Right lobe of liver (tissue), 6 donors: ENCODE results near the gene BRK1. TPM values are rescaled to one million over a fixed set of nuclear protein-coding genes. Genes with fewer than 3 reads are reported as not detected.

ENCODE experiments used
- ATAC-seq, 4 donors: fragments of 200-7000 bp; cut with Tn5 transposase; one replicate each; pipeline ENCODE4 v1.9.1; 2020; ENCODE audit warnings: mild to moderate bottlenecking in 4 of 4, moderate library complexity in 4 of 4
- DNase-seq, 3 donors: peaks; one replicate each; pipeline ENCODE4 v3.0.0-alpha.2; 2020
- H3K27ac ChIP-seq, 3 donors: fragments of 200-600 bp; one replicate each; pipeline ENCODE4 v1.8.0; 2022
- H3K27me3 ChIP-seq, 2 donors: fragments of 200-600 bp; one replicate each; pipeline ENCODE4 v1.8.0; 2022
- H3K36me3 ChIP-seq, 4 donors: fragments of 200-600 bp; sonication (generic) in 1 of 4; one replicate each; pipeline versions ENCODE4 v1.5.1 to v1.8.0; 2017 to 2022; ENCODE audit warnings: control low read depth in 1 of 4
- H3K4me1 ChIP-seq, 4 donors: fragments of 200-600 bp; sonication (generic) in 1 of 4; one replicate each; pipeline versions ENCODE4 v1.5.1 to v1.8.0; 2017 to 2022; ENCODE audit warnings: control low read depth in 1 of 4
- H3K4me3 ChIP-seq, 3 donors: fragments of 200-600 bp; one replicate each; pipeline ENCODE4 v1.8.0; 2022
- H3K9me3 ChIP-seq, 4 donors: fragments of 200-600 bp; sonication (generic) in 1 of 4; one replicate each; pipeline versions ENCODE4 v1.5.1 to v1.8.0; 2017 to 2022; ENCODE audit warnings: control low read depth in 1 of 4
- CTCF ChIP-seq, 4 donors: fragments of 200-600 bp in 3 of 4; fragments of 450-650 bp in 1 of 4; IDR thresholded peaks; one replicate each; pipeline versions ENCODE4 v1.5.1 to v1.8.0; 2016 to 2022; ENCODE audit warnings: antibody characterized with exemption in 4 of 4, mild to moderate bottlenecking in 2 of 4
- POLR2A ChIP-seq: fragments of 450-650 bp; IDR thresholded peaks from one replicate; pipeline ENCODE4 v1.6.1; 2017; ENCODE audit warnings: antibody characterized with exemption, mild to moderate bottlenecking
- WGBS: methylation state at CpG from one replicate; pipeline ENCODE4 v1.1.6; 2018; ENCODE audit warnings: low coverage, low lambda C conversion rate; ENCODE audit not compliant: insufficient coverage; ENCODE audit errors: missing lambda C conversion rate; 5-methylcytosine and 5-hydroxymethylcytosine counted together
- intact Hi-C, 2 donors: fragments of 100-400 bp; cut with DNase I; formaldehyde crosslinking; loops; one replicate each; pipeline versions ENCODE4 v1.11.2 to v1.14.1; 2022
- total RNA-seq, 6 experiments: library from RNA; depleted of rRNA in 2 of 6; stranded (reverse); fragments of >200 nt in 2 of 6; fragmentation: NEBNext Ultra II Directional in 3 of 6; extraction: Animal tissue kit (Norgen Biotek cat#: 25700) in 3 of 6; gene quantifications; one replicate each; pipeline versions ENCODE4 v1.1.0 to v1.2.4, GENCODE V29; 2016 to 2023
- donor health status: DM: no; HTN: yes; CAD: no.
- donor health status: DM: no; HTN: no; CAD: no.
- donor health status: DM: no; HTN: no; CAD: no.
- donor health status: DM: no; HTN: yes; CAD: no.
- donor health status: DM: no; HTN: yes; CAD: no.

BRK1 gene
- total RNA-seq, 6 experiments from 2014 or later, result 41.2 to 55.3 (median 42.7) TPM

- 70% methylated on average over 2 of the region's 2 CpGs for WGBS
- Histone ChIP-seq H3K4me3 (no peak overlapping the region), H3K27ac (no peak overlapping the region), H3K4me1 (no peaks in the 10 kb centered on the region), H3K9me3 (no peaks in the 10 kb centered on the region), H3K36me3 (no peaks in the 10 kb centered on the region), H3K27me3 (no peaks in the 10 kb centered on the region)
- ATAC-seq (no peak), DNase-seq (no peak)
- intact Hi-C loops, result no loop called here
- TF ChIP-seq POLR2A (no peak), CTCF (IDR thresholded peaks at IDR 0.05) (no peak)
These were observed 8.6 kb upstream of the BRK1 start for GRCh38 chr3:10106919-10107318.

- intact Hi-C loops, result no loop called here
- no peak within 1 kb of the TSS for H3K27ac ChIP-seq
- ATAC-seq (peak in 1 of 4 donors; percentile 25), DNase-seq (no peak)
- H3K27me3 ChIP-seq, result no peaks in the 10 kb centered on the region
- no peak within 1 kb of the TSS for H3K4me3 ChIP-seq
- 33% methylated on average over 1 of the region's 28 CpGs for WGBS
- no peaks in the 10 kb centered on the region for H3K9me3 ChIP-seq
- no peaks in the 10 kb centered on the region for H3K4me1 ChIP-seq
- H3K36me3 ChIP-seq, result no peaks in the 10 kb centered on the region
- no peak for TF ChIP-seq POLR2A
- TF ChIP-seq CTCF (IDR thresholded peaks at IDR 0.05), result no peak
These were observed 7.4 kb upstream of the BRK1 start, which contains the start of gene FANCD2OS for GRCh38 chr3:10108091-10108490. Gene FANCD2OS, minus strand, starts transcription at chr3:10108255. Its CDS starts 3,481 bp downstream, at chr3:10104774.

- Histone ChIP-seq H3K36me3 (no peaks in the 10 kb centered on the region), H3K4me1 (peaks cover 0 to 18% (median 4%) of the 10 kb centered on the region in 4 donors), H3K27me3 (no peaks in the 10 kb centered on the region), H3K4me3 (peak overlapping the region; percentile 88 to 99 (median 96)), H3K9me3 (no peaks in the 10 kb centered on the region), H3K27ac (peak overlapping the region in 2 of 3 donors; percentile 63 to 64)
- no peak for TF ChIP-seq POLR2A
- no peak for TF ChIP-seq CTCF (IDR thresholded peaks at IDR 0.05)
- 0% methylated on average over 10 of the region's 10 CpGs for WGBS
- intact Hi-C loops, result no loop called here
- peak in 3 of 4 donors; percentile 4 to 18 (median 6) for ATAC-seq
- no peak for DNase-seq
These were observed 624 bp downstream of the BRK1 start for GRCh38 chr3:10116138-10116460.

GRCh38 chr3:10116928-10117327 lies 1.5 kb downstream of the BRK1 start:
- 45% methylated on average over 1 of the region's 4 CpGs for WGBS
- no peak for DNase-seq
- H3K4me3 ChIP-seq, result no peak overlapping the region

More at GRCh38 chr3:10116928-10117327, 1.5 kb downstream of the BRK1 start:
- no peak for ATAC-seq
- Histone ChIP-seq H3K27me3 (no peaks in the 10 kb centered on the region), H3K9me3 (no peaks in the 10 kb centered on the region), H3K27ac (no peak overlapping the region), H3K4me1 (peaks cover 0 to 18% (median 4%) of the 10 kb centered on the region in 4 donors), H3K36me3 (no peaks in the 10 kb centered on the region)
- intact Hi-C loops, result no loop called here
- TF ChIP-seq POLR2A (no peak), CTCF (IDR thresholded peaks at IDR 0.05) (no peak)
